GM18867 (cell line): ENCODE measurements around the gene ATP10A.
"Not testable (repeated sequence)": the region's sequence is repeated elsewhere in the genome, so short reads cannot be mapped to it uniquely, and the experiment has no call there.

Experiments
- ATAC-seq: cut with Tn5 transposase; IDR thresholded peaks from one replicate; pipeline ENCODE4 v1.9.1; 2021; ENCODE audit warnings: mild to moderate bottlenecking, moderate library complexity; ENCODE audit not compliant: unreplicated experiment

The ATP10A gene

DNA sequence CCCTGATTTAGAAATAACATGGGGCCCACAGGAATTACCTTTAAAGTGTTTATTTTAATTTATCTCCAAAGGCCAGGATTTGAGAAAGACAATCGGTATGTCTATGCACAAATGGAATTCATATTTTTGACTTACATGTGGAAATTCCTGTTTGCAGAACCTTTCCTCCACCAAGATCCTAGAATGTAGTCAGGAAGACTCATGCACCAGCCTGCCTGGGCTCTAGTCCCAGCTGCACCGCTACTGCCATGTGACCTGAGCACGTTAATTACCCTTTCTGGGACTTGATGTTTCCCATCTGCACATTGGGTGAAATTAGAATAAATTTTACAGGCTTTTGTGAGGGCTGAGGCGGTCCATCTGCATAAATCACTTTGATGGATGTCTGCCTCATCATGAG, 194.2 kb downstream of the ATP10A start:
- ATAC-seq = no peak

DNA sequence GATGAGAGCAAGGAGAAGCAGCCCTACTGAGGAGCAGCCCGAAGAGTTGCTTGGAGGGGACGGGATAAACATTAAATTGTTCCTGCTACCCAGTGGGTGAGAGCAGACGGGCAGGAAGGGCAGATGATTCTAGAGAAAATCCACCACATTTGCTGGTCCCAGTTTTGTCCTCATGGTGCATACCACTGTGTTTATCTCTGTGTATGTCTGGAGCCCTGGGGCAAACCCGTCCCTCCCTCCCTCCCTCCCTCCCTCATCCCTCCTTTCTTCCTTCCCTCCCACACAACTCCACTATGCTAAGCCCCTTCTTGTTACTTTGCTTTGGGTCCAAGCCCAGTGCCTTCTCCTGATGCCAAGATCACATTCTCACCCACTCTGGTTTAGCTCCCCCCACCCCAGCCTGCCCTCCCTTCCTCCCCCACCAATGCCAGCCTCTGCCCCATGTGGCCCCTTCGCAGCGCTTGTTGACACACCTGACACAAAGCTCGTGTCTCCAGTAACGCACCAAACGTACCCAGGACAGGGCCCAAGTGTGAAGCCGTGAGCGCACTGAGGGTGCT, 194.8 kb downstream of the ATP10A start:
- ATAC-seq = no peak

DNA sequence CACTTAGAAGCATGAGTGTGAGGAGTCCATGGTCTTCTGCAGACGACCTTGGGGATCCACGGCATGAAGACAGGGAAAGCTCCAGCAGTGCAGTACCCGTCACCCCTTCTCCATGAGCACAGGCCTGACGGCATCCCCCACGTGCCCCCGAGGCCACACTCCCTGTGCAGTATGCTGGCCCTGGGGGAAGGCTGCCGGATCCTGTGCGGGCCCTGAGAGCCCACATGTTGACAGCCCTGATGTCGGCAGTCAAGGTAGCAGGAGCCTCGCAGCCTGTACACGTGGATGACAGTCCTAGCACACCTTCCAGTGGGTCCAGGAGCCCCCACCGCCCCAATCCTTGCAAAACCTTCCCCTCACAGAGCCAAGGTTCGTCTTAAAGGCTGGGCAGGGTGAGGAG, 195.3 kb downstream of the ATP10A start:
- no peak for ATAC-seq

DNA sequence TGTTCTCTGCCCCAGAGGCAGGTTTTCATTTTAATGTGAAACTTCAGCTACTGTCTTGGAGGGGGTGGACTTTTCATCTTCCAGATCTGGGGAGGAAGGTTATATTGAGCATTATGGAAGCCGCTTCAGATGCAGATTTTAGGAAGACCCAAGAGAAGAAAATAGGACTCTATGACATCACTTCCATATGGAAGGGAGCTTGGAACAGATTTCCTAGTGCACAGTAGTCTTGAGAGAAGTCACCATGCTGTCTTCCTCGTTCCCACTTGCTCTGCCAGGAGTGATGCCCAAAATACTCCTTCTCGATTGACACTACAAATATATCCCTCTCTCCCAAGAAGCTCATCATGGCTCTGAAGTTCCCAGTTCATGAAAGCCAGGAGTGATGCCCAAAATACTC, 197.2 kb downstream of the ATP10A start:
- ATAC-seq = no peak

DNA sequence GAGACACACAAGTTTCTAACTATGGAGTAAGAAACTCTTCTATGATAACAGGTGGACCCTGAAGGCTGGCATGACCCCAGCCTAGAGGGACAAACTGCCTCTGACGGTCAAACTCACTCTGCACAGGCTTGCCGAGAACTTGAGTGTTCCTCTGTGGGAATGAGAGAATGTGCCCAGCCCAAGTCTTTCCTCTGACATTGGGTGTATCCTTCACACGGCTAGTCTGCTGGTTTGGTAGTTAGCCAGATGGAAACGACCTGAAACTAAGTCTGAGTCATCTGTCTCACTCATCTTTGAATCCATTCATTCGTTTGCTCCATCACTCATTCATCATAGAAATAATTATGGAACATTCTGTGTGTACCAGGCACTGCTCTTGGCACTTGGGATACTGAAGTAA, 198.4 kb downstream of the ATP10A start:
- ATAC-seq = no peak

DNA sequence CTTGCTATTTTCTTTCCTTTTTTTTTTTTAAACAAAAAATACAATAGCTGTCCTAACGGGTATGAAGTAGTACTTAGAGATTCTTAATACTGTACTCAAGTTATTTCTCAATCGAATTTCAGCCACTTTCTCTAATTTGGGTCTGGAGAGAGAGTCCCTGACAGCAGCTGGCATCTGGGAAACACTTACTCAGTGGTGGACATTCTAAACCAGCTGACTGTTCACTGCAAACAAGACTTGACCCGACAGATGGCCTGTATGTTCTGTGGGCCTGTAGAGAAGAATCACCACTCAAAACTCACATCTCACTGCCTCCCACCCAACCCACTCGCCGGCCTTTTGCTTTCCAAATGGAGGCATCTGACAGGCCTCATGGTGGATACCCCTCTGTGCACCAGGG, 199.6 kb downstream of the ATP10A start:
- no peak for ATAC-seq

DNA sequence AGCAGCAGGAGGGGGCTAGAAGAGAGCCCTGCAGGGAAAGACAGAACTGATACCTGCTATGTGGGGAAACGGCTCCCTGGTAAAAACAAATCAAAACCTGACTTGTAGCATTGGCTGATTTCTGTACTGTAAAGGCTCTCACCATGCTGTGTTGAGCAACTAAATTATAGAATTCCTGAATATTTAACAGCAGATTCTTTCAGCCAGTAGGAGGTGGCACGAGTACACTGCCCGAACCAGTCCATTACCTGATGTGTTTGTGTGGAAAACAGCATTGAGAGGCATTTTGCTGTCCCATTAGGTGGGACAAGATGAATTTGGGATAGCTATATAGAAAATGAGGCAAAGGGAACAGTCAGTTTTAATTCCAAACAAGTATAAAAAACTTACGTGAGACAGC, 201.2 kb downstream of the ATP10A start:
- no peak for ATAC-seq

DNA sequence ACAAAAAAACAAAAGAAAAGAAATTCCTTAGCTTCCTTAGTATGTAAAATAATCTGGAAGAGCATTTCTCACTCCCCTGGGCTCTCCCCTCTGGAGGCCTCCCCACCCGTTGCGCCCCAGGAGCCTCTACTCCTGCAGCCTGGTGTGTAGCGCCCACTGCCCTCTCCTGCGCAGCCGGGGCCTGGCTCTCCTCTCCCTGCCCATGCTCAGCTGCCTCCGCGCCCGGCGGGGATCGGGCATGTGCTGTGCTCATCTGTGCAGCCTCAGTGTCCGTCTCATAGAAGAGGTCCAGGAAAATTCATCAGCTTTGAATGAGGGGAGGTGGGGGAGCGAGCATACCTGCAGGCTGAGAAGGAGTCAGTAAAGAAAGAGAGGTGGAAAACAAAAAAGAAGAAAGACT, 203.9 kb downstream of the ATP10A start:
- ATAC-seq = no peak

DNA sequence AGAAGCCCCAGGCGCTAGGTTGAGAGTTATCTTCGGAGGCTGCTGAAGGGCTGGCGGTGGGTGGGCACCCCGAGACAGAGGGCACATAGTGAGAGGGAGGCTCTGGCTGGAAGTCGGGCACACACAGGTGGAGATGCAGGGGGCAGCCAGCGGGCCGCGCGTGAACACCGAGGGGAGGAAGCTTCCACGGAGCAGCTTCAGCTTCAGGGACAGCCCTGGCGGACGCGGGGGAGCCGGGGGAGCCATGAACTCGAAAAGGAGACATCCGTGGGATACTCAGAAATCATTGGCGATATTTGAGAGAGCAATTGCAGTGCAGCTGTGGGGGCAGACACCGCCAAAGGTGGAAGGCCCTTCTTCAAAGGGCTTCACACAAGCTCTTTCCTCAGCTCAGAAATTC, 204.6 kb downstream of the ATP10A start:
- no peak for ATAC-seq

DNA sequence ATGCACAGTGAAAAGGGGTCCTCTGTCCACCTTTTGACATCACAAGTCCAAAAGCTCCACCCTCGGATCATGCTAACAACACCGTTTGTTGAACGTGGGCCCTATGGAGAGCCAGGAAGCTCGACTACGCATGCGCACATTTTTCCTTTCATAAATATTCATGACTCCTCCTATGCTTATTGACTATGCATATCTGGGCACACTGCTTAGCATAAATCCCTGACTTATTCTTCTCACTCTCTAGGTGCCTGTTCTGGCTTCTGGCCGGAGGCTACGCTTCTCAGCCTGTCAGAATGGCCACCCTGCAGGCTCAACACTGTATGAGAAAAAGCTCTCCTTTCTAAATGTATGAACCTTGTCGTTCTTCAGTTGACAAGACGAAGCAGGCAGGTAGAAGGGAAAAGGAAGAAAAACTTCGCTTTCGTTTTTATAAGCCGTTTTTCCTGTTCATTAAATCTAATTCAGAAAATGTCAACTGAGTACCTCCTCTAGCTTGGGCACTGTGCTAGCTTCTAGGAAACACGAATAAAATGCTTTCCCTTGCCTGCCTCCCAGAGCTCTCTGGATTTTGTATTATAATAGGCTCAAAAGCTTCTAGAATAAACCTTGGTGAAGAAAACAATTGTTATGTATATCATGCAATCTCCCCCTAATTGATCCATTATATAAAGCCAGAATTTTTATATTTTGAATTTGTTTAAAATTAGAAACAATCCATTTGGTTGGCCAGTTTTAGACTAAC, 207.7 kb downstream of the ATP10A start:
- ATAC-seq = no peak

DNA sequence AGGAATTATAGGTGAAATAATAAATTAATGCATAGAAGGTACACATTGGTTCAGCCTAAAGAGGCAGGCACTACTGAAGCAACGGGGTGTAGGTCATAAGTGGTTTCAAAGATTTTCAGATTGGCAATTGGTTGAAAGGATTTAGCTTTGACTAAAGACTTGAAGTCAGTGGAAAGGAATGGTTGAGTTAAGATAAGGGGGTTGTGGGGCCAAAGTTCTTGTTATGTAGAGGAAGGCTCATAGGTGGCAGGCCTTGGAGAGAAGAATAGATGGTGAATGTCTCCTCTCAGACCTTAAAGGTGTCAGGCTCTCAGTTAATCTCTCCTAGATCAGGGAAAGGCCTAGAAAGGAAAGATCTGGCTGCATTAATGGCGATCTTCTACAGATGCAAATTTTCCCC, 209.8 kb downstream of the ATP10A start:
- ATAC-seq = no peak

DNA sequence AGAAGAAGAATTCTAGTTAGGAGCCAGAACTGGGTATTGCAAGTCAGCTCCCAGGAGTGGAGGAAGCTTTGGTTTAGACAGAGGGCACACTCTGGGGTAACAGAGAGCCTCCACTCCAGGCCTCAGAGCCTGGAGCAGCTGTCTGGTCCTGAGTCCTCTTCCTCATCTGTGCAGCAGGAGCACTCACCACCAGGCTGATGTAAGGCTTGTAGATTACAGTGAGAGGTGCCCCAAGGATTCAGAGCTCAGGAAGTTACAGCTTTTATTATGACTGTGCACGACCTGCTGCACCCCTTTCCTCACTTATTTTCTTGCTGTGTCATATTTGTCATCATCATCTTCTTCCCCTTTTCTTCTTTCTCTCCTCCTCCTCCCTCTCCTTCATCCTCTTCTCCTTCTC, 210.4 kb downstream of the ATP10A start:
- no peak for ATAC-seq

DNA sequence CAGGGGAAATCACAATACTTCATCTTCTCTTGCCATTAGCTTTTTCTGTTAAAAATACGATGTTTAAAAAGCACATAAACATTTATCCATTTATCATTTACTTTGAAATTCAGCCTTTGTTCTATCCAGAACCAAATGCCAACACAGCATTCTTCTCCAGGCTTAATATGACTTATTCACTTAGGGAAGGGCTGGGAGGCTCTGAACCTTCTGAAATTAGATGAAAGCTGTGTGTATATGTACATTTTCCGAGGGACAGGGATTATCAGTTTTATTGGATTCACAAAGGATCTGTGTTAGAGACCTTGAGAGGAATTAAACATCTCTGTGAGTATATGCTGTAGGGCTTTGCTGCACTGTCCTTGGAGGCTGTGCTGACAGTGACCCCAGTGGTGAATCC, 213.7 kb downstream of the ATP10A start:
- ATAC-seq = no peak

DNA sequence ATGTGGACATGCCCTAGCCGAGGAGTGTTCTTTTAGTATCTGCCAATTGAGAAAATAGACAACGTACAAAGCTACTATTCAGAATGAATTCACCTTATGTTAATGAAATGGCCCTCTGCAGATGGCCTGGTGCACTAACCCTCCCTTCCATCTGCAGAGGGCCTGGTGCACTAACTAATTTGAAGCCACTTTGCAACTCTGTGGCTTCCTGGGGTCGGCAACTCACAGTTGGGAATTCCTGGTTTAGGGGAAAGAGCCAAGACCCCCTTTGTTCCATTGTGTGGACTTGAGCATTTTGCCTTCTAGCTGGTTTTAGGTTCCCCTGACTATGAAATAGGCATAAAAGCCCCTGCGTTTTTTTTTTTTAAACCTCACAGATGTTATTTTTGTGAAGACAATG, 220.0 kb downstream of the ATP10A start:
- no peak for ATAC-seq

DNA sequence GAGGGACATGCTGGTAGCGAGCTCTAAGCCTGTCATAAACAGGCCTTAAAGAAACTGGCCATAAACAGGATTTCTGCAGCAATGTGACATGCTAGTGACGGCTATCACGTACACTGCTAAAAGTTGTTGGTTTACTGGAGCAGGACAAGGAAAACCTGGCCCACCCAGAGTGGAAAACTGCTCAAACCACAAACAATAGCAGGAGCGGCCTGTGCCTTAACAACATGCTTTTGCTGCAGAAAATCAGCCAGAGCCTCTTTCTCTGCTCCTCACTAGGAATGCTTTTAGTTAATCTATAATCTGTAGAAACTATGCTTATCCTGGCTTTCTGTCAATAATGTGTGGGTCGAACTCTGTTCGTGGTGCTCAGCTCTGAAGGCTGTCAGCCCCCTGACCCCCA, 221.4 kb downstream of the ATP10A start:
- ATAC-seq = no peak

DNA sequence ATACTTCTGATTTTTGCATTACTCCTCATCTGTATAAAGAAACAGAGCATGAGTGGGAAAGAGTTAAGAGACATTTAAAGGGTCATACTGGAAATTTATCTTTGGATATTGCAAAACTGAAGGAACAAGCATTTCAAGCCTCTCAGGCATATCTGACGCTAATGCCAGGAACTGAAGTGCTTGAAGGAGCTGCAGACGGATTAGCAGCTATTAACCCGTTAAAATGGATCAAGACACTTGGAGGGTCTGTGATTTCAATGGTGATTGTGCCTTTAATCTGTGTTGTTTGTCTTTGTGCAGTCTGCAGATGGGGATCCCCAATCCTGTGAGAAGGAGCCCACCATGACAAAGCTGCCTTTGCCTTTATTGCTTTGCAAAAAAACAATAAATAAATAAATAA, 221.8 kb downstream of the ATP10A start:
- no peak for ATAC-seq

DNA sequence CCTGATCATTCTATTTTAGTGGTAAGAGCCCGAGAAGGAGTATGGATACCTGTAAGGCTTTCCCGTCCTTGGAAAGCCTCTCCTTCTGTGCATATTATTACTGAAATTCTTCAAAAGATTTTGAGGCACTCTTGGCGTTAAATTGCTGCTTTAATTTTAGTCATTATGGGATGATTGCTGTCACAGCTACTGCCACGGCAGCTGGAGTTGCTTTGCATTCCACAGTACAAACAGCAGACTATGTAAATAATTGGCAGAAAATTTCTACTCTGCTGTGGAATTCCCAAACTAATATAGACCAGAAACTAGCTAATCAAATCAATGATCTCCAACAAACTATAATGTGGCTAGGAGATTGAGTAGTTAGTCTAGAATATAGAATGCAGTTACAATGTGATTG, 222.2 kb downstream of the ATP10A start:
- ATAC-seq = not testable (repeated sequence)

DNA sequence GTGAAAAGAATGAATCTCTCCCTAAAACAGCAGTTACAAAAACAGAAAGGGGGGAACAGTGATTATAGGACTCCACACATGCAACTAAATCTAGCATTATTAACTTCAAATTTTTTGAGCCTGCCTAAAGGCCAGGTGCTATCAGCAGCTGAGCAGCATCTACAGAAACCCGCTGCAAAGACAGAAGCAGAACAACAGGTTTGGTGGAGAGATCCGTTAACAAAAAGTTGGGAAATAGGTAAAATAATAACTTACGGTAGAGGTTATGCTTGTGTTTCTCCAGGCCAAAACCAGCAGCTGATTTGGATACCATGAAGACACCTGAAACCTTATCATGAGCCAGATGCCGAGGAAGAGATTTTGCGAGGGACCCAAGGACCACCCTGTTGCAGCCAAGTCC, 222.7 kb downstream of the ATP10A start:
- ATAC-seq = no peak

DNA sequence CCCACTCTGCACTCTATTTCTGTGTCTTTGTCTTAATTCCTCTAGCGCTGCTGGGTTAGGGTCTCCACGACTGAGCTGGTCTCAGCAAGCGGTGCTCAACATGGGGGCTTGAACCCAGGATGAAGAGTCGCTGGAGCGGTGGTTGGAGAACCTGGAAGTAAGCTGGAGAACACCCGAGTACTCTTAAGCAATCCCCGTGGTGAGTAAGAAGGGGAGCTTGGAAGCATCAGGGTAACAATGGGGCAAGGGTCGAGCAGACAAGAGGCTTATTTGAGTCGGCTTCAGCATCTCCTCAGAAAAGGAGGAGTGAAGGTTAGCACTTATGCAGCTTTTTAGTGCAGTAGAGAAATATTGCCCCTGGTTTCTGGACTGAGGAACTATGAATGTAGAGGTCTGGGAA, 226.6 kb downstream of the ATP10A start:
- not testable (repeated sequence) for ATAC-seq

DNA sequence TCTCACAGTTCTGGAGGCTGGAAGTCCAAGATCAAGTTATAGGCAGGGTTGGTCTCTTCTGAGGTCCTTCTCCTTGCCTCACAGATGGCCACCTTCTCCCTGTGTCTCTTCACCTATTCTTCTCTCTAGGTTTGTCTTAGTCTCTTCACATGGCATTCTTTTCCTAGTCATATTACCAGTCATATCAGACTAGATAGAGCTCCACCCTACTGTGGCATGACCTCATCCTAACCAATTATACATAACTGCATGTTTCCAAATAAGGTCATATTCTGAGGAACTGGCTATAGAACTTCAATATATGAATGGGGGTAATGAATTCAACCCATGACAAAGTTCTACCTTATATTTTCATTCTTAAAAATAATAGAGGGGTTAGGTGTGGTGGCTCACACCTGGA, 227.9 kb downstream of the ATP10A start:
- no peak for ATAC-seq

DNA sequence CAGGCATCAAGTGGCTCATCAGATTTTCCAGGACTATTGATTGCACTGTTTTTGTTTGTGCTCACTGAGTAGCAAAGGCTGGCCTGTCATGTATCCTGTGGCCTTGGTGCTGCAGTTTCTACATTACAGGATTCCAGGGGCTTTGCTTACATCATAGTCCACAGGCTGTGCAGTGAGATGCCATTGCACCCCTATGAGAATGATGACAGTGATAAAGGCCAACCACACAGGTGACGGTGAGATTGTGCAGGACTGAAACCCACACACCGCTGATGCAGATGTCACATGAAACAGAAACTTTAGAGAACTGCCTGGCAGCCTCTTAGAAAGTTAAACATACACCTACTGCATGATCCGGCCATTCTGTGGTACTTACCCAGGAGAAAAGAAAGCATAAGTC, 229.3 kb downstream of the ATP10A start:
- no peak for ATAC-seq

DNA sequence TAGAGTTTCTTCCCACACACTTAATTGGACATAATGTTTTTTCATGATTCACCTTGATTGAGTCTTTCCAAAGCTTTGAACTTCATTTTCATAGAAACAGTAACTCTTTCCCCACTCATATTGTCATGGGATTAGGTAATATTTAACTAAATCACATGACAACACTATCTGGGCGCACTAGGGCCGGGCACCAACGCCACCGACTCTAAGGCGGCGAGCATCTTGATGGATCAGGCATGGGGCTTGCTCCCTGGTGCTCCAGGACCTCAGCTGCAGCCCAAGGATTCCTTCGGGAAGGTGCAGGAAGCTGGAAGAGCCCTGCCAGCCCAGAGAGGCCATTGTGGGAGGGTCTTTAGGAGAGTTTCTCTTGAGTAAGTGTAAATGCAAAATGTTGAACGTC, 231.2 kb downstream of the ATP10A start:
- no peak for ATAC-seq
